H7 (cell line): ENCODE results near the gene IL3. TPM values are rescaled to one million over a fixed set of nuclear protein-coding genes. Genes with fewer than 3 reads are reported as not detected.
"Not testable (repeated sequence)": the region's sequence is repeated elsewhere in the genome, so short reads cannot be mapped to it uniquely, and the experiment has no call there.

Source experiments
- DNase-seq: peaks from one replicate; pipeline ENCODE4 v3.0.0; 2012
- H3K27me3 ChIP-seq: 2 replicates; pipeline ENCODE4 v1.6.0; 2011; ENCODE audit warnings: mild to moderate bottlenecking, low read length; ENCODE audit not compliant: control insufficient read depth, insufficient read depth
- H3K36me3 ChIP-seq: replicated peaks from 2 replicates; pipeline ENCODE4 v1.5.1; 2011; ENCODE audit warnings: low read length; ENCODE audit not compliant: control insufficient read depth, insufficient read depth
- H3K4me3 ChIP-seq: 2 replicates; pipeline ENCODE4 v1.5.1; 2011; ENCODE audit warnings: low read depth, mild to moderate bottlenecking, control low read depth, low read length, moderate library complexity; ENCODE audit not compliant: insufficient read depth
- total RNA-seq: library from RNA; depleted of rRNA; stranded (reverse); fragments of >200 nt; shearing (Covaris generic); gene quantifications from 2 replicates; pipeline ENCODE4 v1.2.3, GENCODE V29; 2014

IL3 gene
- total RNA-seq, 1 experiment from 2014 or later, result not detected

GRCh38 chr5:132098621-132099020, 38.2 kb downstream of the IL3 start:
- Histone ChIP-seq H3K4me3 (no peak overlapping the region), H3K27me3 (no peaks in the 10 kb centered on the region), H3K36me3 (no peaks in the 10 kb centered on the region)
- DNase-seq, result no peak

GRCh38 chr5:132099076-132099748, 38.8 kb downstream of the IL3 start:
- Histone ChIP-seq H3K4me3 (no peak overlapping the region), H3K27me3 (no peaks in the 10 kb centered on the region), H3K36me3 (no peaks in the 10 kb centered on the region)
- no peak for DNase-seq

DNA sequence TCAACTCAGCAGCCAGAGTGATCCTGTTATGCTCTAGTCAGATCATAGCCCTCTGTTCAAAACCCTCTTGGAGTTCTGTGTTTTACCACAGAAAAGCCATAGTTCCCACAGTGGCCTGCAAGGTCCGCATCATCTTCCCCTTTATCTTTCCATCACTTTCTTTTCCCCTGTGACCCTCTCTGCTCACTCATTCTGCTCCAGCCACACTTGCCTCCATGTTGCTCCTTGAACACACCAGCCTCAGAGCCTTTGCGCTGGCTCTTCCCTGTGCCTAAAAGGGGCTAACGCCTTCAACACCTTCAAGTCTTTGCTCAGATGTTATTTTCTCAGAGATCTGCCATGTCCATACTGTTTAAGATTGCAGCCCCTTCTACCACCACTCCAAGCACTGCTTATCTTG, 39.5 kb downstream of the IL3 start:
- no peak overlapping the region for H3K4me3 ChIP-seq
- no peak for DNase-seq
- no peaks in the 10 kb centered on the region for H3K27me3 ChIP-seq
- H3K36me3 ChIP-seq, result no peaks in the 10 kb centered on the region

- Histone ChIP-seq H3K36me3 (no peaks in the 10 kb centered on the region), H3K4me3 (no peak overlapping the region), H3K27me3 (no peaks in the 10 kb centered on the region)
- DNase-seq, result no peak
These were observed 40.3 kb downstream of the IL3 start for GRCh38 chr5:132100672-132101261.

DNA sequence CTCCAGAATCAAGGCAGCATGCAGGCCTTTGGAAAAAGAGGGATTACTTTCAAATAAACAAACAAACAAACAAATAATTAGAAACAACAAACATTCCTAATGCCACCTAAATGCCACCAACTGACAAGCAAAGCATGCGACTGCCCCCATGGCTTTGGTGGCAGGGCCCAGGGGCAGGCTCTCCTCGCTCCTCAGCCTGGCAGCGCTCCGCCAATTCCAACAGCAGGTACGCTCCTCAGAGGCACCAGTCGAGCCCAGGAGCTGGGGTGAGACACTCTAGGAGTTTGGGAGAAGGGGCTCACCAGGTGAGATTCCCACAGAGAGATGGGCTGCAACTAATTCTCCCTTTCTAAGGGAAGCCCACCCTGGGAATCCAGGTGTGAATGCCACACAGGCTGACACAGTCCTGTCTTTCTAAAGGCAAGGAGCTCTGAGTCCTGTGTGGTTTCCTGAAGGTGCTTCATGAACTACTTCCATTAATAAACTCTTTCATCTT, 41.0 kb downstream of the IL3 start:
- Histone ChIP-seq H3K27me3 (no peaks in the 10 kb centered on the region), H3K36me3 (no peaks in the 10 kb centered on the region), H3K4me3 (no peak overlapping the region)
- no peak for DNase-seq

DNA sequence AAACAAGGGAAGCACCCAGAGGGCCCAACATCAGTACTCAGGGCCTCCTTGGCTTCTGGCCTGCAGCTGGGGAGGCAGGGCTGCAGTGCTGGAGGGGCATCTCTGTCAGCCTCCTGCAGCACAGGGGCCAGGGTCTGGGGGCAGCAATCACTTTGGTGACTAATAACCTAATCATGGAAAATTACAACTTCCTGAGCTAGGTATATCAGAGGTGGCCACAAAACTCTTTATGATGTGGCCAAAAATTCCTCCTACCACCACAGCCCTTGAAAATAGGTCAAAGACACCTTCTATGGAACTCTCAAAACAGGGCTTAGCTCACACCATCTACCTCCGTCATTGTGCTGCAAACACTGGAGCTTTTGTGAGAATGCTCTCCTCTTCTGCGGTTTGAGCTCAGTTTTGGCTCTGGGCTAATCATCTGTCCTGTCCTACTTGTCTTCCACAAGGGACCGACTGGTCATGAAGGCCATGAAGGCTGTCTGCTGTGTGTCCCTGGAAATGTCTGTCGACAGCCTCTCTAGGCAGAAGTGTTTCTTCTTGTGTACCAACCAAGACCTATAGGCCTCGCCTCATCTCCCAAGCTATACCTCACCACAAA, 41.7 kb downstream of the IL3 start:
- Histone ChIP-seq H3K4me3 (no peak overlapping the region), H3K27me3 (no peaks in the 10 kb centered on the region), H3K36me3 (no peaks in the 10 kb centered on the region)
- no peak for DNase-seq

GRCh38 chr5:132102944-132103331, 42.5 kb downstream of the IL3 start:
- H3K4me3 ChIP-seq, result no peak overlapping the region
- DNase-seq, result no peak
- H3K36me3 ChIP-seq, result no peaks in the 10 kb centered on the region
- H3K27me3 ChIP-seq, result no peaks in the 10 kb centered on the region

DNA sequence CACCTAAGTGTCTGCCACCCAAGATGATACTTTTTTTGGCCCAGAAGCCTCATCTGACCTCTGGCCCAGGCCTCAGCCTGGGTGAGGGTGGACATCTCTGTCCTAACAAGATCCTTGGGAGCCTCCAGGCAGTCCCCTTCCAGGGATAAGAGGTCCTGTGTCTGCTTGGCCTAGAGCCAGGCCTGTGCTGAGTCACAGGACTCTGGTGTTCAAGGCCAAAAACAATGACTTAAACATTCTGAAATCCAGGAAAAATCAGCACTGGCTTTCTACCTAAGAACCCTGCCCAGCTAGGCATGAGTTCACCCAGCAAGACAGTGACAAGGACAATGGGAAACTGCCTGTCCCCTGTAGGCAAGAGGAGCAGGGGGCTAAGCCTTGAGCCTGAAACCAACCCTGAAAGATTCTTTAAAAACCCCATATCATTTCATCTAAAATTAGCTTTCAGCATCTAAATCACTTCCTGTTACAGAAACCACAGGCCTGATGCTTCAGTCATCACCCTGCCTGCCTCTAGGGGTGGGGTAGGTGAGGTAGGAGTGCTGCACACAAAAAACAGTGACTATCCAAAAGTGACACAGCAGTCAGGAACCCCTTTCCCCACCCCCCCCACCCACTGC, 43.0 kb downstream of the IL3 start:
- Histone ChIP-seq H3K27me3 (no peaks in the 10 kb centered on the region), H3K4me3 (no peak overlapping the region), H3K36me3 (no peaks in the 10 kb centered on the region)
- DNase-seq, result no peak

- H3K4me3 ChIP-seq, result no peak overlapping the region
- DNase-seq, result no peak
- H3K27me3 ChIP-seq, result no peaks in the 10 kb centered on the region
- no peaks in the 10 kb centered on the region for H3K36me3 ChIP-seq
These were observed 43.5 kb downstream of the IL3 start for GRCh38 chr5:132103969-132104391.

GRCh38 chr5:132104556-132104955, 44.1 kb downstream of the IL3 start:
- DNase-seq, result no peak
- H3K27me3 ChIP-seq, result no peaks in the 10 kb centered on the region
- no peak overlapping the region for H3K4me3 ChIP-seq
- no peaks in the 10 kb centered on the region for H3K36me3 ChIP-seq

- no peaks in the 10 kb centered on the region for H3K36me3 ChIP-seq
- no peak overlapping the region for H3K4me3 ChIP-seq
- no peak for DNase-seq
- H3K27me3 ChIP-seq, result no peaks in the 10 kb centered on the region
These were observed 45.2 kb downstream of the IL3 start for GRCh38 chr5:132105688-132106087.

DNA sequence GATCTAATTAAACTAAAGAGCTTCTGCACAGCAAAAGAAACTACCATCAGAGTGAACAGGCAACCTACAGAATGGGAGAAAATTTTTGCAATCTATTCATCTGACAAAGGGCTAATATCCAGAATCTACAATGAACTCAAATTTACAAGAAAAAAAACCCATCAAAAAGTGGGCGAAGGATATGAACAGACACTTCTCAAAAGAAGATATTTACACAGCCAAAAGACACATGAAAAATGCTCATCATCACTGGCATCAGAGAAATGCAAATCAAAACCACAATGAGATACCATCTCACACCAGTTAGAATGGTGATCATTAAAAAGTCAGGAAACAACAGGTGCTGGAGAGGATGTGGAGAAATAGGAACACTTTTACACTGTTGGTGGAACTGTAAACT, 48.0 kb downstream of the IL3 start:
- H3K27me3 ChIP-seq, DNase-seq, H3K36me3 ChIP-seq, H3K4me3 ChIP-seq: not testable (repeated sequence)

DNA sequence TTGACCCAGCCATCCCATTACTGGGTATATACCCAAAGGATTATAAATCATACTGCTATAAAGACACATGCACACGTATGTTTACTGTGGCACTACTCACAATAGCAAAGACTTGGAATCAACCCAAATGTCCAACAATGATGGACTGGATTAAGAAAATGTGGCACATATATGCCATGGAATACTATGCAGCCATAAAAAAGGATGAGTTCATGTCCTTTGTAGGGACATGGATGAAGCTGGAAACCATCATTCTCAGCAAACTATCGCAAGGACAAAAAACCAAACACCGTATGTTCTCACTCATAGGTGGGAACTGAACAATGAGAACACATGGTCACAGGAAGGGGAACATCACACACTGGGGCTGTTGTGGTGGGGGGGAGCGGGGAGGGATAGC, 48.5 kb downstream of the IL3 start:
- H3K36me3 ChIP-seq, H3K4me3 ChIP-seq, H3K27me3 ChIP-seq, DNase-seq: not testable (repeated sequence)

DNA sequence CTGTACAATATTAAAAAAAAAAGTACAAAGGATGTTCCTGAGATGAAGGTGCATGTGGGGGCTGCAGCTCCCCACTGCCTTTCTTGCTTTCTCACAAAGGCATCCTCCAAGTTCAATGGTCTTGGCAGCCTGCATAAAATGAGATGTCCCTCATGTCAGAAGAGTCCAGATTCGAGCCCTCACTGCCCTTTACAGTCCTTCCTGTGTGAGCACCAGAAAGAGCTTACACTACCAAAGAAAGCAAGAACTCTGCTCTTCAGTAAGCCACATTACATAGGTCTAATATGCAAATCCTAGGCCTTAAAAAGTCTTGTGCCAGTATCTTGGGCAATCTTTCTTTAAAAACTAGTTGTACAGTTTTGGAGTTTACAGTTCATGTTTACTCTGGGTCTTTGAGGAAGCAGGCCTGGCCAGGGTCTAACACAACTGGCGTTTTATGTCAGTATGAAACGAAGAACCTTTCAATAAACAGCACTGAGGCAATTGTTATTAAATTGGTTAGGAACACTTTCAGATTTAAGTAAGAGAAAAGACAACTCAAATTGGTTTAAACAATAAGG, 49.1 kb downstream of the IL3 start:
- DNase-seq, result no peak
- no peaks in the 10 kb centered on the region for H3K27me3 ChIP-seq
- no peaks in the 10 kb centered on the region for H3K36me3 ChIP-seq
- no peak overlapping the region for H3K4me3 ChIP-seq

DNA sequence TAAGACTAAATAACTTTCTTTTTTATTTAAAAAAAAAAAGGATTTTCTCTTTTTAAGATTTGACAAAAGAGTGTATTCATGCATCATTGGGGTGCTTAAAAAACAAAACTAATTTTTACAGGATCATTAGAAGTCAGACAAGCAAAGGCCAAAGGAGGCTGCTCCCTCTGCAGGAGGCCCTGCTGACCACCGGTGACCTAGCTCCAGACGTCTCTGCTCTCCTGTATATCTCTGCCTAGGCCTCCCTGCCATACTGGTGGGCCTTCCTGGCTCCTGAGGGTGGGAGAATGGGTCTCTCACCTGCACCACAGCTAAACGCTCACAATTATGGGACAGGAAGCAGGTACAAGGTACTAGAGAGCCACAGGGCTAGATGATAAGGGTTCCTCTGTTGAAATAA, 49.7 kb downstream of the IL3 start:
- Histone ChIP-seq H3K36me3 (no peaks in the 10 kb centered on the region), H3K4me3 (no peak overlapping the region), H3K27me3 (no peaks in the 10 kb centered on the region)
- peak; percentile 4 for DNase-seq
